Measurements from ENCODE around the gene MBD6.

Gene MBD6

DNA sequence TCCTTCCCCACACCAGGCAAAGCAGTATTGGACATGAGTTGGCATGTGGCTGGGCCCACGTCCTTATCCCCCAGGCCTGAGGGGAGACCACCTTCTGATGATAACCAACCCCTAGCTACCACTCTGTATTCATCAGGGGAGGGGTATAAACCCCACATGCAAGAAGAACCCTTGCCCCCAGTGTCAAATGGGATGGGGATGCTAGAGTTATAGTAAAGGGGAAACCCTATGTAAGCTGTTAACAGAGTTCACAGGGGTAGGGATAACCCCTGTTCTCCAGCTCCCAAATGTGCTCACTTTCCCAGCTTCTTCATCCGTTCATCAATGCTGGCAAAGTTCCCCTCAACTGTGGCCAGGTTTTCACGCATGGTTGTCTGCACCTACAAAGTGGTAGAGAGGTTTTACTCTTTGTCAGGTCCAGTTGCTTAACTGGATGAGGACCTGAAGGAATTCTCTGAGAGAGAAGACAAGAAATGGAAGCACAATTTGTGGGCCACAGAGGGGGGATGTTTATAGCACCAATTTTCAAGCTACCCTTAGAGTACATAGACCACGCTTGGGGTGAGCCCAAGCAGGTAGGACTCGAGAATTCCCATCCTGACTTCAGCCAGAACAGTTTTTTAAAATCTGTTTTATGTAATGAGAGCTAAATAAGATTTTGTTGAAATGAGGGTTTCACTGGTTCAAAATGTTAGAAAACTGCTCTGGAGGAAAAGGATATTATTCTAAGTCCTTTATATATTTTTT, 7.9 kb downstream of the MBD6 start:
- in situ Hi-C loops (cut with HindIII; ENCODE audit: low sequenced_read_pairs): no loop called here
- DNase-seq (ENCODE audit: low read depth): no peak
- TF ChIP-seq, protein P1, sequence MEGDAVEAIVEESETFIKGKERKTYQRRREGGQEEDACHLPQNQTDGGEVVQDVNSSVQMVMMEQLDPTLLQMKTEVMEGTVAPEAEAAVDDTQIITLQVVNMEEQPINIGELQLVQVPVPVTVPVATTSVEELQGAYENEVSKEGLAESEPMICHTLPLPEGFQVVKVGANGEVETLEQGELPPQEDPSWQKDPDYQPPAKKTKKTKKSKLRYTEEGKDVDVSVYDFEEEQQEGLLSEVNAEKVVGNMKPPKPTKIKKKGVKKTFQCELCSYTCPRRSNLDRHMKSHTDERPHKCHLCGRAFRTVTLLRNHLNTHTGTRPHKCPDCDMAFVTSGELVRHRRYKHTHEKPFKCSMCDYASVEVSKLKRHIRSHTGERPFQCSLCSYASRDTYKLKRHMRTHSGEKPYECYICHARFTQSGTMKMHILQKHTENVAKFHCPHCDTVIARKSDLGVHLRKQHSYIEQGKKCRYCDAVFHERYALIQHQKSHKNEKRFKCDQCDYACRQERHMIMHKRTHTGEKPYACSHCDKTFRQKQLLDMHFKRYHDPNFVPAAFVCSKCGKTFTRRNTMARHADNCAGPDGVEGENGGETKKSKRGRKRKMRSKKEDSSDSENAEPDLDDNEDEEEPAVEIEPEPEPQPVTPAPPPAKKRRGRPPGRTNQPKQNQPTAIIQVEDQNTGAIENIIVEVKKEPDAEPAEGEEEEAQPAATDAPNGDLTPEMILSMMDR (IDR thresholded peaks at IDR 0.05; ENCODE audit: low read depth, low read length, missing control alignments): no peak
- H3K4me3 ChIP-seq (ENCODE audit: low read depth, low read length): no peak overlapping the region

DNA sequence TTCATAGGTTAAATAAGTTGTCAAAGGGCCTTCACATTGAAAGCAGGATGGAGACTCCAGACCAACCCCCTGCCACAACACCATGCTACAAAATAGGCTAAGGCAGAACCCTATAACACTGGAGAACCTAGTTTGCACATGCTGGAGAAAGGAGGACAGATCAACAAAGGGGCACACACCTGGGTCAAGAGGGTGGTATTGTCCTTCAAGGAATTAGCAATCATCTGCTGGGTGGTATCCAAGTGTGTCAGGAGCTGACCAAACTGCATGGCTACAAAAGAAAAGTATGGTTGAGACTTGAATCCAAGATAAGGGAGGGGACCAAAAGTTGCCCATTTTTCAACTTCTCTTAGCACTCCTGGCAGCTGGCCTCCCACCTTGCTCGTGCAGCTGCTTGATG, 9.2 kb downstream of the MBD6 start:
- TF ChIP-seq, protein P1 (IDR thresholded peaks at IDR 0.05; ENCODE audit: low read depth, low read length, missing control alignments): no peak
- H3K4me3 ChIP-seq (ENCODE audit: low read depth, low read length): no peak overlapping the region
- in situ Hi-C loops (cut with HindIII; ENCODE audit: low sequenced_read_pairs): no loop called here
- DNase-seq (ENCODE audit: low read depth): no peak

DNA sequence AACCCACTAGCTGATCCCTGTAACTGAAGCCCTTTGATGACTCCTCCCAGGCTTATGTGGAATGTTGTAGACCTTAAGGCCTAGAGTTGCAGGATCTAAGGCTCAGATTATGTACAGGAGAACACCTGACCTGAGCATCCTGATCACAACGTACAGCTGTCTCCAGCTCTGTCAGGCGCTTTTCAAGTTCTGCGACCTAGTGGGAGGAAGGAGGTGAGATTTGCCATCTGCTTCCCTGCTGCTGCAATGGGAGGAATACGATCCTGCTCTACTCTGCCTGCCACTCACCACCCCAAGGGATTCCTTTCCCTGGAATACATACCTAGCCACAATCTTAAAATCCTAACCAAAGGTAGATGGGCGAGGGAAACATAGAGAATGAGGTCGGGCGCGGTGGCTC, 10.5 kb downstream of the MBD6 start:
- DNase-seq (ENCODE audit: low read depth): no peak
- in situ Hi-C loops (cut with HindIII; ENCODE audit: low sequenced_read_pairs): no loop called here
- TF ChIP-seq, protein P1 (IDR thresholded peaks at IDR 0.05; ENCODE audit: low read depth, low read length, missing control alignments): no peak
- H3K4me3 ChIP-seq (ENCODE audit: low read depth, low read length): no peak overlapping the region

DNA sequence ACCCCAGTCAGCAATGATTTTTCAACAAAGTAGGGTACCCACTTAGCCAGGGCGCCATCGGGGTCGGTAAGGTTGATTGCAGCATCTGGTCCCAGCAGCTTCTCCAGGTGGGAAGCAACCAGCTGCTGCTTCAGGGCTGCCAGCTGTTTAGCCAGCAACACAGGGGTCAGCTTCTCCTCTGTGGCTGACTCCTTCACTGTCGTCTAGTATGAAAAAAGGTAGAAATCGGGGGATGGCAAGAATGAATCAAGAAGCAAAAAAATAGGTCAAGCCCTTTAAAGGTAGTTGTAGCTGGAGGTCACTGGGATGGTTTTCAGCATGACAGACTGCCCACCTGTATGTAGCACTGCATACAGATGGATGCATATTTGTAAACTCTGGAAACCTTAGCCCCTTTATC, 11.6 kb downstream of the MBD6 start:
- TF ChIP-seq, protein P1 (IDR thresholded peaks at IDR 0.05; ENCODE audit: low read depth, low read length, missing control alignments): no peak
- DNase-seq (ENCODE audit: low read depth): no peak
- H3K4me3 ChIP-seq (ENCODE audit: low read depth, low read length): no peak overlapping the region
- in situ Hi-C loops (cut with HindIII; ENCODE audit: low sequenced_read_pairs): no loop called here

DNA sequence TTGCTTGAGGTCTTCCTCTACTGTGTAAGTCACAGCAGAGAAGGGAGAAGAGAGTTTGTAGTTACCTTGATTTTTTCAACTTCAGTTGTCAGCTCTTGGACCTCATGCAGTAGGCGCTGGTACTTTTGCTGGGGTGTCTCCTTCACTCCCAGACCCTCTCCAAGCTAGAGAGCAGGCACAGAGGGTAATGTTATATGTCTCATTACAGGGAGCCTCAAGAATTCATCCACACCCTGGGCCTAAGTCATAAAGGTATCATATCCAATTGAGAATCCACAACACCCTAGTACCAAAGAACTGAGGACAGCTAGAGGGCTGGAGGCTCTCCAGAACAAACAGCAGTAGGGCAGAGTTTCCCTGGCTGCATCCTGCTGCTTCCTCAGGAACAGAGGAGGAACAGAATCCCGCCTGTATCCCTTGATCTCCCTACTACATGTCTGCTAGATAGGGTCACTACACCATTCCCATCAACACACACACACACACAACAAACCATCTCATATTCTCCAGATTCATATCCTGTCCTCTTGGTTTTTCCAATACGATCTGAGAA, 12.4 kb downstream of the MBD6 start:
- no peak for DNase-seq (ENCODE audit: low read depth)
- in situ Hi-C loops (cut with HindIII; ENCODE audit: low sequenced_read_pairs): no loop called here
- TF ChIP-seq, protein P1 (IDR thresholded peaks at IDR 0.05; ENCODE audit: low read depth, low read length, missing control alignments): no peak
- H3K4me3 ChIP-seq (ENCODE audit: low read depth, low read length): no peak overlapping the region

DNA sequence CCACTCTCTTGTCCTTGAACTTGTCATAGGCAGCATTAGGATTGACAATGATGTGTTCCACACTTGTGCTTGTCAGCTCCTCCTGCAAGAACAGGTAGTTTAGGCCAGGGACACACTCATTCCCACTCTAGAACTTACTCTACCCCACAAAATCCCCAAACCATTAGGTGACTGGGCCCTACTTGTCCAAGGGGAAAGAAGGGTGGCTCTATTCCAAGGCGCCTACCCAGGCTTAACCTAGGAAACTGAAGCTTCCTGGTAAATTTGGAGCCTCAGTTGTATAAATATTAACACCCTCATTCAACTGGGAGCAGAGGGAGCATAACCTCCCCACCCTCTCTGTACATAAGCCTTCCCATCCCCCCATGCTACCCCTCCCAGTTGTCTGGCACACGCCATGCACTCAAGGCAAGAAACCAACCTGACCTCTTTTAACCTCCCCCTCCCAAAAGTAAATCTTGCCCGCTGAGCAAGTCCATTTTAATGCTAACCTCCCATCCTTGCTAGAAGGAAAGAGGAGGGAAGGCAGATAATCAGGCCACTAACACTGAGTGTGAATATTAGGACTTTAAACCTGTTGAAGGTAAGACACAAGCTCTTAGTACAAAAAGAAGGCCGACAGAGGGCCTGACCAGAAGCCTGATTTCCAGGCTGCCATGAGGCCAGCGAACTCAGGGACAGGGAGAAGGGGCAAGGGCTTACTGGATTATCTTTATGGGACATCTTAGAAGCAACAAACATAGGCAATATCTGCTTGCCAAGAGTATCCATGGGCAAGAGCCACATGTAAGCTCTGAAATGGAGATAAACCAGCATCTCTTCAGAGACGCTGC, 13.4 kb downstream of the MBD6 start:
- in situ Hi-C loops (cut with HindIII; ENCODE audit: low sequenced_read_pairs): no loop called here
- no peak overlapping the region for H3K4me3 ChIP-seq (ENCODE audit: low read depth, low read length)
- TF ChIP-seq, protein P1 (IDR thresholded peaks at IDR 0.05; ENCODE audit: low read depth, low read length, missing control alignments): no peak
- no peak for DNase-seq (ENCODE audit: low read depth)

All from astrocyte of the cerebellum (primary cell).